CD4-positive, alpha-beta T cell (primary cell): Measurements from ENCODE around the gene GOSR2. TPM values are rescaled to one million over a fixed set of nuclear protein-coding genes. Genes with fewer than 3 reads are reported as not detected.
A peak's percentile ranks its signal among the peaks of the same experiment; 100 is the strongest.
"Not testable (repeated sequence)": the region's sequence is repeated elsewhere in the genome, so short reads cannot be mapped to it uniquely, and the experiment has no call there.

Experiments
- ATAC-seq: fragments of 200-7000 bp; cut with Tn5 transposase; one replicate; pipeline ENCODE4 v1.10.0; 2022; ENCODE audit warnings: mild to moderate bottlenecking; ENCODE audit not compliant: poor library complexity
- CTCF ChIA-PET: fragments of 350-600 bp; sonication (Branson Sonifier 250); formaldehyde crosslinking; loops from one replicate; lab custom pipeline; 2021; ENCODE audit warnings: antibody characterized with exemption, inconsistent platforms; lab: Charles Lee
- POLR2A ChIA-PET: fragments of 350-600 bp; sonication (Branson Sonifier 250); formaldehyde crosslinking; loops from one replicate; lab custom pipeline; 2021; ENCODE audit warnings: antibody characterized with exemption, inconsistent platforms; lab: Charles Lee
- DNase-seq, 14 experiments: peaks; one replicate each; pipeline ENCODE4 v3.0.0-alpha.2; 2013 to 2020; ENCODE audit warnings: mixed read lengths in 2 of 14
- H3K27ac ChIP-seq, 2 donors: one replicate each; pipeline versions ENCODE4 v1.5.1 to v1.7.0; 2013; ENCODE audit warnings: low read length in 2 of 2, low read depth in 1 of 2, mild to moderate bottlenecking in 1 of 2
- H3K27me3 ChIP-seq, 2 experiments: 1 replicate in 1 of 2; 2 replicates in 1 of 2; pipeline versions ENCODE4 v1.6.1 to v1.7.0; 2013; ENCODE audit warnings: low read length in 2 of 2, control low read depth in 1 of 2, mild to moderate bottlenecking in 1 of 2, moderate library complexity in 1 of 2; ENCODE audit not compliant: insufficient read depth in 2 of 2, control insufficient read depth in 1 of 2
- H3K36me3 ChIP-seq: one replicate; pipeline ENCODE4 v1.6.1; 2013; ENCODE audit warnings: low read length, control low read depth; ENCODE audit not compliant: insufficient read depth
- H3K4me1 ChIP-seq: one replicate; pipeline ENCODE4 v1.6.1; 2013; ENCODE audit warnings: low read length, control low read depth; ENCODE audit not compliant: insufficient read depth
- H3K4me3 ChIP-seq: one replicate; pipeline ENCODE4 v1.5.1; 2013; ENCODE audit warnings: mild to moderate bottlenecking, low read length, moderate library complexity
- H3K9me3 ChIP-seq, 2 experiments: 1 replicate in 1 of 2; 2 replicates in 1 of 2; pipeline versions ENCODE4 v1.6.1 to v1.7.0; 2013; ENCODE audit warnings: low read length in 2 of 2, mild to moderate bottlenecking in 2 of 2, control low read depth in 1 of 2, moderate library complexity in 1 of 2; ENCODE audit not compliant: control insufficient read depth in 1 of 2, insufficient read depth in 1 of 2
- H3K27ac Mint-ChIP-seq: one replicate; pipeline ENCODE4 v1.8.0; 2020; ENCODE audit warnings: mixed read lengths
- H3K27me3 Mint-ChIP-seq: one replicate; pipeline ENCODE4 v1.8.0; 2021; ENCODE audit warnings: mixed read lengths
- H3K36me3 Mint-ChIP-seq: one replicate; pipeline ENCODE4 v1.8.0; 2021; ENCODE audit warnings: low read depth, mixed read lengths
- H3K4me1 Mint-ChIP-seq: one replicate; pipeline ENCODE4 v1.8.0; 2021; ENCODE audit warnings: low read depth, mixed read lengths
- H3K4me3 Mint-ChIP-seq: one replicate; pipeline ENCODE4 v1.8.0; 2020; ENCODE audit warnings: mild to moderate bottlenecking, mixed read lengths
- H3K9me3 Mint-ChIP-seq: one replicate; pipeline ENCODE4 v1.8.0; 2020; ENCODE audit warnings: mixed read lengths
- CTCF ChIP-seq: fragments of 200-600 bp; IDR thresholded peaks from one replicate; pipeline ENCODE4 v1.8.0; 2022; ENCODE audit warnings: antibody characterized with exemption, mild to moderate bottlenecking
- intact Hi-C, 2 experiments: fragments of 100-400 bp; cut with DNase I in 1 of 2; cut with micrococcal nuclease in 1 of 2; formaldehyde crosslinking; loops; one replicate each; pipeline versions ENCODE4 v1.15.1 to v1.9.0; 2023 to 2025; cut with DNase I, micrococcal nuclease
- total RNA-seq, 174 experiments: library from RNA in 2 of 174; stranded (reverse) in 2 of 174; gene quantifications; one replicate each; pipeline ENCODE4 v1.2.3 and lab custom pipeline; 2021 to 2026

Gene GOSR2
- total RNA-seq, 2 experiments from 2014 or later = 46.6 to 51.7 TPM

GRCh38 chr17:46917516-46917915, 5.4 kb upstream of the GOSR2 start:
- Mint-ChIP-seq H3K9me3 (no peaks in the 10 kb centered on the region), H3K27ac (no peak overlapping the region), H3K4me1 (peaks cover 2% of the 10 kb centered on the region), H3K4me3 (no peak overlapping the region), H3K36me3 (peaks cover 2% of the 10 kb centered on the region), H3K27me3 (no peaks in the 10 kb centered on the region)
- Histone ChIP-seq H3K4me1 (no peaks in the 10 kb centered on the region), H3K4me3 (no peak overlapping the region), H3K27ac (no peak overlapping the region), H3K9me3 (no peaks in the 10 kb centered on the region), H3K27me3 (no peaks in the 10 kb centered on the region), H3K36me3 (no peaks in the 10 kb centered on the region)
- ChIA-PET POLR2A (no interaction called here), CTCF (no interaction called here)
- no peak for TF ChIP-seq CTCF
- ATAC-seq (no peak), DNase-seq (no peak)
- intact Hi-C loops = no loop called here

DNA sequence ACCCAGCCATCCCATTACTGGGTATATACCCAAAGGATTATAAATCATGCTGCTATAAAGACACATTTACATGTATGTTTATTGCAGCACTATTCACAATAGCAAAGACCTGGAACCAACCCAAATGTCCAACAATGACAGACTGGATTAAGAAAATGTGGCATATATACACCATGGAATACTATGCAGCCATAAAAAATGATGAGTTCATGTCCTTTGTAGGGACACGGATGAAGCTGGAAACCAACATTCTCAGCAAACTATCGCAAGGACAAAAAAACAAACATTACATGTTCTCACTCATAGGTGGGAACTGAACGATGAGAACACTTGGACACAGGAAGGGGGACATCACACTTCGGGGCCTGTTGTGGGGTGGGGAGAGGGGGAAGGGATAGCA, 998 bp upstream of the GOSR2 start:
- CTCF ChIA-PET, H3K4me3 ChIP-seq, H3K27ac ChIP-seq, H3K27me3 Mint-ChIP-seq, POLR2A ChIA-PET, H3K36me3 ChIP-seq, H3K9me3 Mint-ChIP-seq, DNase-seq, H3K36me3 Mint-ChIP-seq, H3K4me1 ChIP-seq, H3K27me3 ChIP-seq, H3K9me3 ChIP-seq, ATAC-seq: not testable (repeated sequence)
- H3K27ac Mint-ChIP-seq = peak overlapping the region; percentile 99
- H3K4me1 Mint-ChIP-seq = peaks cover 46% of the 10 kb centered on the region
- peak overlapping the region; percentile 87 for H3K4me3 Mint-ChIP-seq
- intact Hi-C loops = loop anchor here in 1 of 2 experiments (10.0 kb wide), 1 partner anchor 143 kb away; no protein-coding TSS in a partner anchor

DNA sequence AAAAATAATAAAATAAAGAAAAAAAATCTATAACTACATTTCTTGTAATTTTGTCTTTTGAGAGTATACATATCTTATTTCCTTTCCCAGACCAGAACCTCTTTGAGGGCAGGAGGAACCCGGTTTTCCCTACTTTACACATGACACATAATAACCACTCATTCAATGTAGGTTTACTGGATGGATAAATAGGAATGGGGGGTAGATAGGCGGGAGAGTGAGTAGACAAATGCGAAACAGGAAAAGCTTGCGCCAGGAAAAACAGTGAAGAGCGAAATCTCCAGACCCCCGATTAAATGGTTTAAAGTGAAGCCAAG, 515 bp upstream of the GOSR2 start:
- intact Hi-C loops = loop anchor here in 1 of 2 experiments (10.0 kb wide), 1 partner anchor 142 kb away; no protein-coding TSS in a partner anchor
- H3K4me1 Mint-ChIP-seq = peaks cover 51% of the 10 kb centered on the region
- peak overlapping the region; percentile 90 for H3K4me3 ChIP-seq

More for the DNA sequence above, 515 bp upstream of the GOSR2 start:
- Mint-ChIP-seq H3K4me3 (peak overlapping the region; percentile 97), H3K9me3 (no peaks in the 10 kb centered on the region), H3K27ac (peak overlapping the region; percentile 99), H3K27me3 (no peaks in the 10 kb centered on the region), H3K36me3 (peaks cover 10% of the 10 kb centered on the region)
- DNase-seq = no peak
- TF ChIP-seq CTCF = no peak
- Histone ChIP-seq H3K27ac (peak overlapping the region; percentile 90 to 95), H3K27me3 (no peaks in the 10 kb centered on the region), H3K36me3 (peaks cover 4% of the 10 kb centered on the region), H3K9me3 (no peaks in the 10 kb centered on the region), H3K4me1 (peaks cover 7% of the 10 kb centered on the region)
- ChIA-PET CTCF (no interaction called here), POLR2A (no interaction called here)
- ATAC-seq = peak; percentile 4
